ENCODE measurements around the gene TMEM61. TPM values are rescaled to one million over a fixed set of nuclear protein-coding genes. Genes with fewer than 3 reads are reported as not detected.

TMEM61 gene
- total RNA-seq, 3 donors from 2014 or later = 4.9 to 17.9 (median 8.5) TPM

DNA sequence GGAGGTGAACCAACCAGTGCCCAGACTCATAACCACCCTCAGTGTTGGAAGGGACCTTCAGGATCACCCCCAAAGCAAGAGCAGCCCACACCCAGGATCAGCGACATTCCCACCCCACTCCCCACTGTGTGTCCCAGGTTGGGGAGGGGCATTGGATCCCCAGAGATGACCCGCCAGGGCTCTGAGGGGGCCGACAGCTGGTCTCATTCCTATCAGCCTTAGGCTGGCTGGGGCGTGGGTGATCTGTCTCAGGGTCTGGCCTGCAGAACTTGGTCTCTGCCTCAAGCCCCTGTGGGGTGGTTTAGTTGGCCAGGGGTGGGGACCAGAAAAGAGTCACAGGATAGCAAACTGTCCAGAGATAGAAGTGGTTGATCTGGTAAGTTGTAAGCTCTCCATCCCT is 10.5 kb downstream of the TMEM61 start:
- H3K9me3 ChIP-seq = no peaks in the 10 kb centered on the region
- no peaks in the 10 kb centered on the region for H3K4me1 ChIP-seq (ENCODE audit: low read depth)
- ATAC-seq = no peak
- intact Hi-C loops (cut with DNase I, micrococcal nuclease) = no loop called here
- TF ChIP-seq, protein P1, sequence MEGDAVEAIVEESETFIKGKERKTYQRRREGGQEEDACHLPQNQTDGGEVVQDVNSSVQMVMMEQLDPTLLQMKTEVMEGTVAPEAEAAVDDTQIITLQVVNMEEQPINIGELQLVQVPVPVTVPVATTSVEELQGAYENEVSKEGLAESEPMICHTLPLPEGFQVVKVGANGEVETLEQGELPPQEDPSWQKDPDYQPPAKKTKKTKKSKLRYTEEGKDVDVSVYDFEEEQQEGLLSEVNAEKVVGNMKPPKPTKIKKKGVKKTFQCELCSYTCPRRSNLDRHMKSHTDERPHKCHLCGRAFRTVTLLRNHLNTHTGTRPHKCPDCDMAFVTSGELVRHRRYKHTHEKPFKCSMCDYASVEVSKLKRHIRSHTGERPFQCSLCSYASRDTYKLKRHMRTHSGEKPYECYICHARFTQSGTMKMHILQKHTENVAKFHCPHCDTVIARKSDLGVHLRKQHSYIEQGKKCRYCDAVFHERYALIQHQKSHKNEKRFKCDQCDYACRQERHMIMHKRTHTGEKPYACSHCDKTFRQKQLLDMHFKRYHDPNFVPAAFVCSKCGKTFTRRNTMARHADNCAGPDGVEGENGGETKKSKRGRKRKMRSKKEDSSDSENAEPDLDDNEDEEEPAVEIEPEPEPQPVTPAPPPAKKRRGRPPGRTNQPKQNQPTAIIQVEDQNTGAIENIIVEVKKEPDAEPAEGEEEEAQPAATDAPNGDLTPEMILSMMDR (IDR thresholded peaks at IDR 0.05) = no peak
- DNase-seq = no peak
- no peak overlapping the region for H3K4me3 ChIP-seq
- H3K36me3 ChIP-seq (ENCODE audit: low read depth) = no peaks in the 10 kb centered on the region

DNA sequence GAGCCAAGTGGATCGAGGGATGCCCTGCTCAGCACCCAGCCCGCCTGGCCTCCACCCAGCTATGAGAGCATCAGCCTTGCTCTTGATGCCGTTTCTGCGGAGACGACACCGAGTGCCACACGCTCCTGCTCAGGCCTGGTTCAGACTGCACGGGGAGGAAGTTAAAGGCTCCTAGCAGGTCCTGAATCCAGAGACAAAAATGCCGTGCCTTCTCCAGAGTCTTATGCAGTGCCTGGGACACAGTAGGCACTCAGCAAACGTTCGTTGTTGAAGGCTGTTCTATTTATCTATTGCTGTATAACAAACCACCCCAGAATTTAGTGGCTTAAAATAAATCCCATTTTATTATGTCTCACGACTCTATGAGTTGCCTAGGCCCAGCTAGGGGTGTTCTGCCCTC is 11.5 kb downstream of the TMEM61 start:
- intact Hi-C loops (cut with DNase I, micrococcal nuclease) = no loop called here
- H3K4me3 ChIP-seq = no peak overlapping the region
- H3K4me1 ChIP-seq (ENCODE audit: low read depth) = peaks cover 3% of the 10 kb centered on the region
- H3K36me3 ChIP-seq (ENCODE audit: low read depth) = no peaks in the 10 kb centered on the region
- DNase-seq = no peak
- ATAC-seq = no peak
- H3K9me3 ChIP-seq = no peaks in the 10 kb centered on the region
- TF ChIP-seq, protein P1 (IDR thresholded peaks at IDR 0.05) = no peak

DNA sequence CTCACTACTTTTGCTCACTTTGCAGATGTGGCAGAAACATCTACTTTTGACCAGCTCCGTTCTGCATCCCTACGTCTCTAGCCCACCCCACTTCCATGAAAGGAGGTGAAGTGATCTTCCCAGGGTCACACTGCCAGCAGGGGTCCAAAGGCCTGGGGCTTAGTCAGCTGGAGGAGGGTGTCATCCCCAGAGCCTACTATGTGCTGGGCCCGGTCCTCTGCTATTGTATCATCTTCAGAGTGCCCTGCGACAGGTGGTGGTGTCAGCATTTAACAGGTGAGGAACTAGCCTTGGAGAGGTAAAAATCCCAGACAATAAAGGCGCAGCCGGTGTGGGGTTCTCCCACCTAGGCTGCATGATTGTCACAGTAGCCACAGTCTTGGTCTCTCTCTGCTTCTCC is 12.7 kb downstream of the TMEM61 start:
- TF ChIP-seq, protein P1 (IDR thresholded peaks at IDR 0.05) = no peak
- Histone ChIP-seq H3K9me3 (no peaks in the 10 kb centered on the region), H3K4me3 (no peak overlapping the region), H3K36me3 (ENCODE audit: low read depth) (no peaks in the 10 kb centered on the region), H3K4me1 (ENCODE audit: low read depth) (peaks cover 3% of the 10 kb centered on the region)
- intact Hi-C loops (cut with DNase I, micrococcal nuclease) = no loop called here
- ATAC-seq (no peak), DNase-seq (no peak)

DNA sequence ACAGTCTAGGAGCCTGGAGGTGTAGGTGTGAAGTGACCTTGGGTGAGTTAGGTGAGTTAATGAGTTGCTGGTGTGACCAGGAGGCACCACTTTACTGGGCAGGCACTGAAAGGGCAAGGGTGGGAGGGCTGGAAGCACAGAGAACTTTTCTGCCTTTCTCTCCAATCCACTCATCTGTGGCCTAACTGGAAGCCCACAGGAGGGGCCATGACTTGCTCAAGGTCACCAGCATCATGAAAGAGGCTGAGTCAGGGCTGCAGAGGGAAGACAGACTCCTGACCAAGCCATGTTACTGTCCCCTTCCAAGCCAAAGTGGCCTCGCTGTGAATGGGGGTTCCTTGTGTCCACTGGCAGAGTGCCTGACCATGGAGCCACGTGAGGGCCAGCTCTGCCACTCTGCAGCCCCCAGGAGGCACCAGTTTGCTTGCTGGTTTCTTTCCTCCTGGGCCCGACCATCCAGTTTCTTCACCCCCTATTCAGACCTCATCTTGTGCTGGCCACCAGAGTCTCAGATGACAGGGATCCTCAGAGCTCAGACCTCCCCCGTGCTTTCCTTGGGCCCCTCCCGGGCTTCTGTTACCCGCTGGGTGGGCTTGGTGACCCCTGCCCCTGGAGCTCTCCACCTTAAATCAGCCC is 14.0 kb downstream of the TMEM61 start:
- ATAC-seq = no peak

DNA sequence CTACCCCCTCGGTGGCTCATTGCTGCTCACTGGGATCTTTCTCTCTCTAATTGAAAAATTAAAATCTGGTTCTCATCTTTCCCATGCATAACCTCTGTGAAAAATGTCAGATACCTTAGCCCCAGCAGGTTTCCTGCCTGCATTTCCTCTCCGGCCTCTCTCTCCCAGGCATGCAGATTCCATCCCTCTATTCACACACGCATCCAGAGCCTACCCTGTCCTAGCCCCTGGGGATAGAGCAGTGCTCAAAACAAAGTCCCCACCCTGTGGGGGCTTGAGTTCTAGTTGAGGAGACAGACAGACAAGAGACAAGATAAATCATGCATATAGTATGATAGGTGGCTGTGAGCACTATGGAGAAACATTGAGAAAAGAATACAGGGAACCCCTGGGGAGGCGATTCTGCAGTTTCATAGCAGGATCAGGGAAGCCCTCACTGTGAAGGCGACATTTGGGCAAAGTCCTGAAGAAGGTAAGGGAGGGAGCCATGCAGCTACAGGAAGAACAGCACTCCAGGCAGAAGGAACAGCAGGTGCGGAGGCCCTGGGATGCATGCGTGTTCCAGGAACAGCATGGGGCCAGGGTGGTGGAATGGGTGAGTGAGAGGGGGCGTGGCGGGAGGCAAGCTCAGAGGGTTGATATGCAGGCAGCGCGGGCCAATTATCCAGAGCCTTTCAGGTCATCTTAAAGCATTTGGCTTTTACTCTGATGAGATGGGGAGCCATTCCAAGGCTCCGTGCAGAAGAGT is 14.8 kb downstream of the TMEM61 start:
- DNase-seq = no peak
- intact Hi-C loops (cut with DNase I, micrococcal nuclease) = loop anchor here in 1 of 2 donors (5.0 kb wide), 1 partner anchor 43 kb away; no protein-coding TSS in a partner anchor

More for the DNA sequence above, 14.0 kb downstream of the TMEM61 start:
- Histone ChIP-seq H3K36me3 (ENCODE audit: low read depth) (no peaks in the 10 kb centered on the region), H3K9me3 (no peaks in the 10 kb centered on the region), H3K4me3 (no peak overlapping the region), H3K4me1 (ENCODE audit: low read depth) (peaks cover 3% of the 10 kb centered on the region)
- intact Hi-C loops (cut with DNase I, micrococcal nuclease) = no loop called here
- TF ChIP-seq, protein P1 (IDR thresholded peaks at IDR 0.05) = no peak
- no peak for DNase-seq

More for the DNA sequence above, 14.8 kb downstream of the TMEM61 start:
- TF ChIP-seq, protein P1 (IDR thresholded peaks at IDR 0.05) = no peak
- ATAC-seq = no peak
- Histone ChIP-seq H3K4me3 (no peak overlapping the region), H3K4me1 (ENCODE audit: low read depth) (peaks cover 3% of the 10 kb centered on the region), H3K9me3 (no peaks in the 10 kb centered on the region), H3K36me3 (ENCODE audit: low read depth) (no peaks in the 10 kb centered on the region)

All from mucosa of descending colon (tissue), 3 donors.